ENCODE data around the gene MISP.

Gene MISP

GRCh38 chr19:756821-757688 is 6.1 kb downstream of the MISP start:
- no peak overlapping the region for H3K4me3 ChIP-seq (ENCODE audit: low read depth, low read length)
- TF ChIP-seq CTCF (IDR thresholded peaks at IDR 0.05; ENCODE audit: low read depth, low read length): no peak

- H3K4me3 ChIP-seq (ENCODE audit: low read depth, low read length): no peak overlapping the region
- no peak for TF ChIP-seq CTCF (IDR thresholded peaks at IDR 0.05; ENCODE audit: low read depth, low read length)
Measured at GRCh38 chr19:757811-758668, 7.1 kb downstream of the MISP start.

GRCh38 chr19:763181-763580 is 12.3 kb downstream of the MISP start:
- TF ChIP-seq CTCF (IDR thresholded peaks at IDR 0.05; ENCODE audit: low read depth, low read length): no peak
- no peak overlapping the region for H3K4me3 ChIP-seq (ENCODE audit: low read depth, low read length)

- TF ChIP-seq CTCF (IDR thresholded peaks at IDR 0.05; ENCODE audit: low read depth, low read length): no peak
Measured at GRCh38 chr19:763869-764268, 13.0 kb downstream of the MISP start.

GRCh38 chr19:764301-764700 is 13.4 kb downstream of the MISP start:
- H3K4me3 ChIP-seq (ENCODE audit: low read depth, low read length): no peak overlapping the region
- no peak for TF ChIP-seq CTCF (IDR thresholded peaks at IDR 0.05; ENCODE audit: low read depth, low read length)

More at GRCh38 chr19:763869-764268, 13.0 kb downstream of the MISP start:
- no peak overlapping the region for H3K4me3 ChIP-seq (ENCODE audit: low read depth, low read length)

GRCh38 chr19:765179-765738 is 14.3 kb downstream of the MISP start:
- TF ChIP-seq CTCF (IDR thresholded peaks at IDR 0.05; ENCODE audit: low read depth, low read length): no peak
- H3K4me3 ChIP-seq (ENCODE audit: low read depth, low read length): no peak overlapping the region

All from WI38 (cell line).